NCI-H2227 treated with DMSO at 0.1 percent for 48 hours (cell line): Measurements from ENCODE around the gene ZSCAN12.
"Not testable (repeated sequence)": the region's sequence is repeated elsewhere in the genome, so short reads cannot be mapped to it uniquely, and the experiment has no call there.

Experiments
- DNase-seq: peaks from one replicate; lab custom pipeline; 2025; lab: John Stamatoyannopoulos, UW

The ZSCAN12 gene

DNA sequence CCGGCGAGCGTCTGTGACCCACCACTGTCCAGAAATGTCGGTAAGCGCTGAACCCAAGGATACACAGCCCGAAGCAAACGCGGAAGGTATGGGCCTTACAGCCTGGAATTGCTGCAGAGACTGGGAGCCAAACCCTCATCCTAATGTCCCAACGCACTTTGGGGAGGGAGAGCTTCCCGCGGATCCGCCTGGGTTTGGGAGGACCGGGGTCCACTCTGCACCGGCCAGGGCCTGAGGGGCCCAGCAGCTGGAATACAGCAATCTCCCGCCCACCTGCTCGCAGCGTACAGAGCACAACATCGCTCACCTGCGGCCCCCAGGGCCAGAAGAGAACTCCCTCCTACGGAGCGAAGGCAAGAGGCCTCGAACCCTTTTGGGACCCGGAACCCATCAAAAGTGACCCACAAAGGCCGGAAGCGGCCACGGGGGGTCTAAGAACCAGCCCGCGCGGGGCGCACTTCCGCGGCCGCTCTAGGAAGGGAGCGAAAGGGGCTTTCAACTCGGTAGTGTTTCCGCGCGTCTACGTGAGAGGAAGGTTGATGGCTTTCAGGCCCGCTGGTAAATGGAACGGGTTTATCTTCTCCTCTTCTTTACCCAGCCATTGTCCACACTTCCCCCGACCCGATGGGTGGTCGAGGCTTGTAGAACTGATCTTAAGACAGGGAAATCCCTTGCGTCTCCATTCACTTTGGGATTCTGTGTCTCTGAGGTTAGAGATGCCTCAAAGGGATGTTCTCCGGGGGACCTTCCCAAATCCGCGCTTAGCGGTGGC is at the start of gene ZSCAN12:
Gene ZSCAN12, minus strand, starts transcription at position 398 of the 772 bp plus-strand sequence. CDS start 1,342 bp downstream, outside the sequence.
- peak; percentile 92 for DNase-seq

GRCh38 chr6:28449056-28449455 is 49.5 kb upstream of the ZSCAN12 start:
- DNase-seq: no peak

DNA sequence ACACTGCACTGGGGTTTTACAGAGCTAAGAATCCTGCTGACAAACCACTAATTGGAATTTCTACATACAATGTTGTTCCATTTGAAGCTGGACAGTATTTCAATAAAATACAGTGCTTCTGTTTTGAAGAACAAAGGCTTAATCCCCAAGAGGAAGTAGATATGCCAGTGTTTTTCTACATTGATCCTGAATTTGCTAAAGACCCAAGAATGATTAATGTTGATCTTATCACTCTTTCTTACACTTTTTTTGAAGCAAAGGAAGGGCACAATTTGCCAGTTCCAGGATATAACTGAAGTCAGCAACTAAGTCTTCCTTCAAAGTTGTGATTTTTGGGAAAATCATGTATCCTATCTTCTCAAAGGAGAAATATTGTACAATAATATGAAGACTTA is 48.0 kb upstream of the ZSCAN12 start:
- not testable (repeated sequence) for DNase-seq

- peak; percentile 34 for DNase-seq
These were observed 47.4 kb upstream of the ZSCAN12 start for GRCh38 chr6:28446818-28447511.

DNA sequence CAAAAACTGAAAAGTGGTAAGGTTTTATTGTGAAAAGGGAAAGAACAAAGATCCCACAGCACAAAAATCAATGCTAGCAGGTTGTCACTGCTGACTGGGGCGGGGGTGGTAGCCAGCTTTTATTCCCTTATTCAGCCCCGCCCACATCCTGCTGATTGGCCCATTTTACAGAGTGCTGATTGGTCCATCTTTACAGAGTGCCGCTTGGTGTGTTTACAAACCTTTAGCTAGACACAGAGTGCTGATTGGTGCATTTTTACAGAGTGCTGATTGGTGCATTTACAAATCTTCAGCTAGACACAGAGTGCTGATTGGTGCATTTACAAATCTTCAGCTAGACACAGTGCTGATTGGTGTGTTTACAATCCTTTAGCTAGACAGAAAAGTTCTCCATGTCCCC is 45.2 kb upstream of the ZSCAN12 start:
- not testable (repeated sequence) for DNase-seq

DNA sequence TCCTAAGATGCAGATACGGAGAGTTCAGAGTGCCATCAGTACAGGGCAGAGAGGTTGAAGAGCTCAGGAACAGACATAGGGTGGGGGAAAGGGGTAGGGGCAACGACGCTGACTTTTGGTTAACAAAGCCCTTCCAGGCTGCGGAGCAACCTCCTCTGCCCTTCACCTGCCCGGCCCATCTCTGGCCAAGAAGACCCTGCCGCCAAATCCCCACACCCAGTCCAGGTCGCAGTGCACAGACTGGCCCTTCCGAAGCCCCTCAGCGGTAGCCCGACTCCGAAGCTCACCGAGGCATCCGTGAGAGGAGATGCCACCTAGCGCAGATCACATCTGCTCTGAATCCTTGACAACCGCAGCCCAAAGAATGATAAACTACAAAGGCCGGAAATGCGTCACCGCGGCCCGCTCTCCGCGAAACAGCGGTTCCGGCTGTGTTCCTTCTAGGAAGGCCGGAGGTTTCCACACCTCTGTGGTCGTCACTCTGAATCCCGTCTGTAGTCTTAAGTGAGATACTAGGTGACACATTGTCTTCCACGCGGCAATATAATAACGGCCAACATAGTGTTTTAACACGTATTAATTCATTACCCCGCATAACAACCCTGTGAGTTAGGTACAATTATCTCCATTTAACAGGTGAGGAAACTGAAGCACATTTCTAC is 43.7 kb upstream of the ZSCAN12 start, which contains the start of gene ZSCAN23:
Gene ZSCAN23, minus strand, starts transcription at position 380 of the 662 bp plus-strand sequence. CDS start 7,225 bp downstream, outside the sequence.
- DNase-seq: peak; percentile 91

DNA sequence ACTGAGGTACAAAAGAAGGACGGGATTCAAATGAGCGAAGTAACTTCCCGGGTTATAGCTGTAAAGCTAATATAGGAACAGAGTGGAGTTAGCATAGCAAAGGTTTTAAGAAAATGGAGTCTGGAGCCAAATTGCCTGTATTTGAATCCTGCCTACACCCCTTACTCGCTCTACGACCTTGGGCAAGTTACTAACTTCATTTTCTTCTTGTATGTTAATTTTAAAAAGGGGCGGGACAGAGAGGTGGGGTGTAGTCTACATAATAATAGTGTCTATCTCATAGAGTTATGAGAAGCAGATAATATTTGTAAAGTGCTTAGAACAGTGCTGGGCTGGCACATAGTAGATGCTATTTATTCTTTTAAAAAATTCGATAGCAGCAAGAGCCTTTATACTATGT is 43.0 kb upstream of the ZSCAN12 start:
- peak; percentile 15 for DNase-seq

DNA sequence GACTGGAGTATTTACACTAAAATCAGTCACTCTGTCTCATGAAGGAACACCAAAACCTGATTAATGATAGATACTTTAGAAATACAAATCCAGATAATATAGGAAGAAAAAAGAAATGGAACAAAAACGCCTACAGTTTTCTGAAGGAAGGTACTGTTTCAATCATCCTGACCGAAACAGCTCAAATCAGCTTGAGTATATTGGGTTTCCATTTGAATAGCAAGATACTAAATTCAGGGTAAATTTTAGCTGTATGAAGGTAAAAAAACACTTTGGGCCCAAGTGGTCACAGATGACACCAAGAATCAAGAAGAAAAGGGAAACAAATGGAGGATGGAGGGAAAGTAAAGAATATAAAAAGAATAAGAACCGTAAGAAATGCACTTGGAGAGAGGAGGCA is 36.9 kb upstream of the ZSCAN12 start:
- no peak for DNase-seq

- no peak for DNase-seq
These were observed 33.6 kb upstream of the ZSCAN12 start for GRCh38 chr6:28433119-28433518.

DNA sequence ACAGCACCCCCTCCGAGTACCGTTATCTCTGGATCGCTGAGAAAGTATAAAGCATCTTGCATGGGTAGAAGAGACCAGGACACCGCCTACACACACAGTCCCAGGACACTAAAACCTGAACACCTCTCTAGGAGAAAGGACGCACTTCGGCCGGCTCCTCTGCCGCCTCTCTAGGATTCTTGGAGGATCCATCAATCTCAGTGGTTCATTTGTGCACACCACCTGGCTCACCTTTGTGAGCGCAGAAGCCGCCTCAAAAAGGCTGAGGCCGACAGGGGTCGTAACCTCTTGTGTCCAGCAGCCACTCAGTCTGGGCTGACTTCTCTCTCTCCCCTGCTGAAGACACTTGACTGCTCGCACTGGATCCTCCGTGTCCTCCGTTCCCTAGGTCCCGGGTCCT is 30.2 kb upstream of the ZSCAN12 start:
- DNase-seq: no peak

GRCh38 chr6:28425944-28426541 is 26.5 kb upstream of the ZSCAN12 start:
- DNase-seq: no peak

- DNase-seq: no peak
These were observed 24.6 kb upstream of the ZSCAN12 start for GRCh38 chr6:28424163-28424562.

DNA sequence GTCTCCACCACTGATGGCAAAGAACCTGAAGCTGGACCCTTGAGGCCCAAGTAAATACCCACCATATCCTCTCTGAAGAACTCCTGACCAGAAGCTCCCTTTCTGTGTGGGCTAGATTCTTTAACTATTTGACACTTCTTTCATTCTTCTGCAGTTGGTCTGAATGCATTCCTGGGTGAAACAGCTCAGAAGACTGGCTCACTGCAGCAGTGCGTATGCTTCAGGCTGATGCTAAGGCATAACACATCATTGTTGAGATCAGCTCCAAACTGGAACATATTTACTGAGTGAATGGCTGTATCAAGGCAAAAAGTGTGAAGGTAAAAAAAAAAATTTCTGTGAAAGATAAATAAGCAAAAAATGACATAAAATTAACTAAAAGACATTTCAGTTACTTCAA is 24.0 kb upstream of the ZSCAN12 start:
- DNase-seq: no peak

DNA sequence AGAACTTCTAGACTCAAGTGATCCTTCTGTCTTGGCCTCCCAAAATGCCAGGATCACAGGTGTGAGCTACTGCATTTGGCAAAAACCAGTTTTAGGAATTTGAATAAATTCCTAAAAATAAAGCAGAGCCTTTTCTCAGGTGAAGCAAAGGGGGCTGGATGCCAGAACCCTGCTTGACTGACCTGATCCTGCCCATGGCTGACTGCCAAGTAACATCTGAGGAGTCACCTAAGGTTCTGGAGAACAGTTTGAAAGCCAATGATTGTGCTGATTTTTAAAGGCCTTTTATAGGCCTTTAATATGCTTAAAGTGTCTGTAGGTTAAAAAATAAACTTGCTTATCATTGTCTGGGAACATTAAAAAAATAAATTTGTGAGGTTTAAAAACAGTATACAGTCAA is 14.1 kb upstream of the ZSCAN12 start:
- DNase-seq: no peak

- DNase-seq: no peak
These were observed 11.2 kb upstream of the ZSCAN12 start for GRCh38 chr6:28410767-28411166.

DNA sequence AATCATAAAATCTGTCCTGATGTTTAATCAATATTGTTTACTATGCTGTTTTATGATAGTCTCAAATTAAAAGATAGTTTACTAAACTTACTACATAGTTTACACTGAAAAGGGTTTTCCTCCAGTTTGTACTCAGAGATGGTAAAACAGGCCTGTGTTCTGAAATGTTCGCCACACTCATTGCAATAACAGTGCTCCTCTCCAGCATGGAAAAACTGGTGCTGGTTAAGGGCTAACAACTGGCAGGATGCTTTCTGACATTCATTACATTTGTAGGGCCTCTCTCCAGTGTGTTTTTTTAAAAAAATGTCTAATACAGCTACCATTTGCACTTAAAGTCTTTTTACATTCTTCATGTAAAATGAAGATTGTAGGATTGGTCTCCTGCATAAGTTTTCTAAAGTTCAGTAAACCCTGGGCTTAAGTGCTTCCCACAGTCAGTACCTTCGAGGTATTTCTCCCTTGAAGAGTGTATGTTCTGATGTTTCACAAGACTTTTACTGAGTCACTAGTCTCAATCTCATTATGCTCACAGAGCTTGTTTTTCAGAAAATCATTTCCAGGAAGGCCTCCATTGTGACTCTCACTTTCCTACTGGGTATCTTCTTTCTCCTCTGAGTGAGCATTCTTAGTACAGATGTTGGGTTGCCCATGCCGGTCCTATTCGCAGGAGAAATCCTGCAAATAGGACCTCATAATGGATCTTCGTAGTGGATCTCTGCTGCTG is 8.7 kb upstream of the ZSCAN12 start:
- no peak for DNase-seq

DNA sequence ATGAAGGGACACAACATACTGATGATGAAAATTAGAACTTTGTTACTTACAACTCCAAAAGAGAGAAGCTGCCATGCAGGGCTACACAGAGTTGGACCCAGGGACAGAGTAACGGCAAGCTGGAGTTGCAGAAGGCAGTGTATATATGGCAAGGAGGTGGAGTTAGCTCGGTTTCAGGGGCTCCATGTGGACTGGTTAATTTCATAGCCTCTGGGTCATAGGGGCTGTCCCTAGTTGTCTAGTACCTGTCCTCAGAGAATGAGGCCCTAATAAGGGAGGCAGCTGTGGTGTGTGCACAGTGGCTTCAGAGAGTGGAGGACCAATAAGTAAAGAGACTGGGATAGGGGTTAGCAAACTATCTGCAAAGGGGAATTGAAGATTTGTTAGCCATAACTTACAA is 7.9 kb upstream of the ZSCAN12 start:
- no peak for DNase-seq

GRCh38 chr6:28403923-28404322 is 4.4 kb upstream of the ZSCAN12 start:
- DNase-seq: not testable (repeated sequence)

DNA sequence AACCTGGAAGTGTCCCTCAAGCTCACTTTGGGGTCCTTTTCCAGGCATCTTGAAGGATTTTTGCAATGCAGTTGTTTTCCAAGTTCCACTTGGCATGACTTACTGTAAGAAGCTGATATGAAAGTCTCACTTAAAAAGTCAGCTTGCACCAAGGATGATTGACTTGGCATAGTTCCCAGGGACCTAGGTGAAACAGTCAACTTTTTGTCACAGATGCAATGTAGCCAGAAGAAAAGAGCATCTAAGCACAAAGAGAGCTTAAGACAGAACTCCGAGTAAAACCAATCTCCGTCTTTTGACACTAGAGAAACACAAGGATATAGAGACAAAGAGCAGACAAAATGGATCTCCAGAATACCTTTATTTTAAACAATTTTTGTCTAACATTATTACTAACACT is 2.6 kb upstream of the ZSCAN12 start:
- DNase-seq: no peak

DNA sequence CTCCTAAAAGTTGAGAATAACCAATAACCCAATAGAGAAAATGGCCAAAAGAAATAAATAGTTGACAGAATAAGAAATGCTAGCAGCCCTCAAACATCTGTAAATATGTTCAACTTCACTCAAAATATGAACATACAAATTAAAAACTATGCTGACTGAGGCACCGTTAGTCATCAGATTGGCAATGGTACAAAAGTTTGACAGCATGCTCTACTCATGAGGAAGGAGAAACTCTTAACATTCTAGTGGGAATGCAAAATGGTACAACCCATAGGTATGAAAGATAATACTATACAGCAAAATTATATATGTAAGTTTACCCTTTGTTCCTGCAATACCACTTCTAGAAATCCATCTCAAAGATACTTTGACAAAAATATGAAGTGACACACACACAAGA is 1.6 kb upstream of the ZSCAN12 start:
- DNase-seq: no peak

GRCh38 chr6:28400122-28400451 is 540 bp upstream of the ZSCAN12 start:
- DNase-seq: no peak

- no peak for DNase-seq
These were observed 3.6 kb downstream of the ZSCAN12 start for GRCh38 chr6:28395918-28396317.
